ENCODE results near the gene LRCOL1. TPM values are rescaled to one million over a fixed set of nuclear protein-coding genes. Genes with fewer than 3 reads are reported as not detected.
"Not testable (repeated sequence)": the region's sequence is repeated elsewhere in the genome, so short reads cannot be mapped to it uniquely, and the experiment has no call there.

Gene LRCOL1
- total RNA-seq, 2 experiments from 2014 or later, result not detected

DNA sequence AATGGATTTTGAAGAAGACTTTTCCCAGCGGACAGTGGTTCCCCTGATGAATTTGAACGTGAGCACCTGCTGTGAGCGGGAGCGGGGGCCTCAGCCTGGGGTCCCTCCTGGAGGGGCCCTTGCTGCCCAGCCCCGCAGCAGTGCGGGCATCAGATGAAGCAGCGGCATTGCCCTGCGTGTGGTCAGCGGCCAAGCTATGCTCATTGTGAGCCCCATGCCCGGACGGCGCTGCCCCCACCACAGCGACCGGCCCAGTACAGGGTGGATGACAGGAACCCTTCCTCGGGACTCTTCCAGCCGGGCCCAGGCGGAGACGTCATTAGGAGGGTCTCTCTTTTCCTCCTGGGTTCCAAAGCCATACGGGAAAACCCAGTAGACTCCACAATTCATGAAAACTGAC is 3.5 kb downstream of the LRCOL1 start:
- no peaks in the 10 kb centered on the region for H3K36me3 Mint-ChIP-seq
- no peak overlapping the region for H3K4me3 Mint-ChIP-seq
- no peaks in the 10 kb centered on the region for H3K9me3 Mint-ChIP-seq
- ATAC-seq (ENCODE audit: low read depth) (no peak), DNase-seq (no peak)
- H3K27ac Mint-ChIP-seq, result no peak overlapping the region
- H3K4me1 Mint-ChIP-seq, result peaks cover 9% of the 10 kb centered on the region
- POLR2A ChIA-PET, result no interaction called here
- H3K27me3 Mint-ChIP-seq, result peaks cover 61% of the 10 kb centered on the region

DNA sequence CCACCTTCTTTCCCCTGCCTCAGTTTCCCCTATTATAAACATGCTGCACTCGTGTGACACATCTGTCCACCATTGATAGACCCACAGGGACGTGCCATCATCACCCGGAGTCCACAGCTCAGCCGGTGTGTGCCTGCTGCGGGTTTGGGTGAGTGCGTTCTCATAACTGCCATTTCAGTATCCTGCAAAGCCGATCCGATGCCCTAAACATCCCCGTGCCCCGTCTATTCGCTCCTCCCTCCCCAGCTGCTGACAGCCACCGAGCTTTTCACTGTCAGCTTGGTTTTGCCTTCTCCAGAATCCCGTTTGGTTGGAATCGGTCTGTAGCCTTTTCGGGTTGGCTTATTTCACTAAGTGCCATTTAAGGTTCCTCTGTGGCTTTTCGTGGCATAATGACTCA is 3.9 kb downstream of the LRCOL1 start:
- Mint-ChIP-seq H3K27ac (no peak overlapping the region), H3K27me3 (peaks cover 63% of the 10 kb centered on the region), H3K4me3 (no peak overlapping the region), H3K36me3 (no peaks in the 10 kb centered on the region), H3K4me1 (peaks cover 9% of the 10 kb centered on the region), H3K9me3 (no peaks in the 10 kb centered on the region)
- ATAC-seq (ENCODE audit: low read depth), result no peak
- POLR2A ChIA-PET, result no interaction called here
- DNase-seq, result no peak

DNA sequence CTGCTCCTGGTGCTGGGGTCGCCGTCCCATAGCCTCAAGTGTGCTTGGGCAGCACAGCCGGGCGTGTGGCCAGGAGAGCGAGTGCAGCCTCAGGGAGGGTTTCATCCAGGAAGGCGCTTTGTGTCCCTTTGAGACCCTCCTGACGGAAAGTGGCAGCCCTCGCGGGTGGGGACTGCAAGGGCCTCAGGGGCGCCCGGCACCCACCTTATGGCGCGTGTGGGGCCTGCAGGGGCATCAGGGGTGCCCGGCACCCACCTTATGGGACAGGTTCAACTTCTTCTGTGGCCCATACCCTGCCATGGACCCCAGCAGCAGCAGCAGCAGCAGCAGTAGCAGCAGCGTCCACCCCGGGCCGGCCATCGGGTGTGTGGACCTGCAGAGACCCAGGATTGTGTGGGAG is 4.5 kb downstream of the LRCOL1 start:
- Mint-ChIP-seq H3K4me3 (no peak overlapping the region), H3K27me3 (peaks cover 67% of the 10 kb centered on the region), H3K4me1 (peaks cover 11% of the 10 kb centered on the region), H3K9me3 (no peaks in the 10 kb centered on the region), H3K36me3 (no peaks in the 10 kb centered on the region), H3K27ac (no peak overlapping the region)
- DNase-seq, result no peak
- POLR2A ChIA-PET, result no interaction called here
- no peak for ATAC-seq (ENCODE audit: low read depth)

DNA sequence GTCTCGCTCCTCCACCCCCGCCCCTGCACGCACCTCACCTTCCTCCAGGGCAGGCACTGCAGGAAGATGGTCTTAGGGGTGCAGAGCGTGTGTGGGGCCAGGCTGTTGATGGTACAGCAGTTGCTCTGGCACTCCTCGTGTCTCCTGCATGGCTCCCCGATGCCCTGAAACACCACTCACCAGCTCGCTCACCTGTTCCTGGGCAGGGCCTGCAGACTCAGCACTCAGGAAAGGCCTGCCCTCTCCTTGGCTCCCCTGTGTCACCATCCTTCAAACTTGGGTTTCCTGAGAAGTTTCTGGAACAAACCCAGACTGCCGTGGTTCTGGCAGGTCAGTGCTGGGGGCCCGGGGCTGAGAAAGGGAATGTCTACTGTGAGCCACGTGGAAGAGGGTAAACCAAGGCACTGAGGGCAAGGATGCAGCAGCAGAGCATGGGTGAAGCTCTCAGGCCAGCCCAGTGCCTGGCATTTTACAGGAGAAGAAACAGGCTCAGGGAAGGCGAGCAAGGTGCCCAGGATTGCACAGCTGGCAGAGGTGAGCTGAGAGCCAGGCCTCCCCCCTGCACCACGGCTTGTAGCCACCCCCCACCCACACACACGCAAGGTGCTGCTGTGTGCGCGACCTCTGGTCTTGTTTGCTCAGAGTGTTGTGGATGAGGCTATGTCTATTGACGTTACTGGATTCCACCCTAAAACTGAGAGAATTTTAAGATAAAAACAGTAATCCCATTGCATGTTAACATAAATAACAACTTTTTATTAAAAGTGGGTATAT is 5.5 kb downstream of the LRCOL1 start:
- Mint-ChIP-seq H3K4me1 (peaks cover 16% of the 10 kb centered on the region), H3K36me3 (no peaks in the 10 kb centered on the region), H3K27me3 (peaks cover 68% of the 10 kb centered on the region), H3K27ac (no peak overlapping the region), H3K4me3 (no peak overlapping the region), H3K9me3 (no peaks in the 10 kb centered on the region)
- POLR2A ChIA-PET, result no interaction called here
- DNase-seq (no peak), ATAC-seq (ENCODE audit: low read depth) (no peak)

DNA sequence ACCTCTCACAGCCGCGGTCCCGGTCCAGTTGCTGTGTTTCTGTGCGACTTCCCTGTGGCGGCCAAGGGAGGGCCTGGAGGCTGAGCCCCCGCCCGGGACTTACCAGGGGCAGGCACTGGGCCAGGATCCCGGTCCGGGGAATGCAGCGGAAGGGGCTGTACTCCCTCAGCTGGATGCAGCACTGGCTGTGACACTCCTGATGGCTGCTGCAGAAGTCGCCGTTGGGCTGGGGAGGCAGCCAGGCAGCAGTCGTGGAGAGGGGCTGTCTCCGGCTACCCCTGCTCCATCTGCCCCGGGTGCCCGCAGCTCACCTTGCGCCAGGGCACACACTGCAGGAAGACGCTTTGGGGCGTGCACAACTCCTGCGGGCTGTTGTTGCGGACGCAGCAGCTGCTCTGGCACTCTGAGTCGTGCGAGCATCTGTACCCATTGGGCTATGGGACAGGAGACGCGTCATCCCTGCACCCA is 6.2 kb downstream of the LRCOL1 start:
- no peak for DNase-seq
- Mint-ChIP-seq H3K36me3 (no peaks in the 10 kb centered on the region), H3K4me3 (no peak overlapping the region), H3K27ac (no peak overlapping the region), H3K9me3 (no peaks in the 10 kb centered on the region), H3K27me3 (peaks cover 67% of the 10 kb centered on the region), H3K4me1 (peaks cover 16% of the 10 kb centered on the region)
- POLR2A ChIA-PET, result no interaction called here
- ATAC-seq (ENCODE audit: low read depth), result peak; percentile 12

DNA sequence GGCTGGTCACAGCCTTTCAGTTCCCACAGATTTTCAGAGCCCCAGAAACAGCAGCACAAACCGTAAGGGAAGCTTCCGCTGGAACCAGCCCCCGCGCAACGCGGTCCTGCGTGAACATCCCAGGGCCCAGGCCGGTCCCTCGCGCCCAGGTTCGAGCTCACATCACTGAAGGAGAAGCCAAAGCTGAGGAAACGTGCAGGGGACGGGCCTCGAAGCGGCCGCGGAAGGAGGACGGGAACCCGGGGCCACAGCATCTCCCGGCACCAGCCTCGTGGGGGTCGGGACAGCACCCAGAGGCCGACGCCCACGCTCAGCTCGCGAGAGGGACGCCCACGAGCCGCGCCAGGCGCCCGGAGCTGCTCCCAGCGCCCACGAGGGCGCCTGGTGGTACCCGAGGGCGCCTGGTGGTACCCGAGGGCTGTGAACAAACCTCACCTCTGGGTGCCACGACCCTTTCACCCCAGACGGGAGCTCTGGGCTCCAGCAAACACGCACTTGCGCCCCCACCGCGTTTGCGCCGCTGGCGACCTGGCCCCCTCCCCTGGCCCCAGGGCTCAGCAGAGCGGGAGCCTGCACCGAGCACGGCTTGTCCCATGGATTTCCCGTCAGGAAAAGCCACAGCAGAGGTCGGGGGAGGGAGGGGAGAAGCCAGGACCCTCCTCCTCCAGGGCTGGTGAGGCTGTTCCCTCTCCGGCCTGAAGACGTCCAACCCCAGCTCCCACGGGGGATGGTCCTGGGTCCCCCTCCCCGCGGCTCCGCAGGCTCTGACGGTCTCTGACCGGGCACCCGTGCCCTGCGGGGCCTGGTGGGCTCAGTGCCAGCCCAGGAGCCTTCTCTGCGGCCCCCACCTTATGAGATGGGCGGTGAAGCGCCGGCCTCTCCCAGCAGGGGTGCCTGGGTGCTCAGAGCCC is 6.9 kb downstream of the LRCOL1 start:
- POLR2A ChIA-PET, result no interaction called here
- no peak overlapping the region for H3K27ac Mint-ChIP-seq

DNA sequence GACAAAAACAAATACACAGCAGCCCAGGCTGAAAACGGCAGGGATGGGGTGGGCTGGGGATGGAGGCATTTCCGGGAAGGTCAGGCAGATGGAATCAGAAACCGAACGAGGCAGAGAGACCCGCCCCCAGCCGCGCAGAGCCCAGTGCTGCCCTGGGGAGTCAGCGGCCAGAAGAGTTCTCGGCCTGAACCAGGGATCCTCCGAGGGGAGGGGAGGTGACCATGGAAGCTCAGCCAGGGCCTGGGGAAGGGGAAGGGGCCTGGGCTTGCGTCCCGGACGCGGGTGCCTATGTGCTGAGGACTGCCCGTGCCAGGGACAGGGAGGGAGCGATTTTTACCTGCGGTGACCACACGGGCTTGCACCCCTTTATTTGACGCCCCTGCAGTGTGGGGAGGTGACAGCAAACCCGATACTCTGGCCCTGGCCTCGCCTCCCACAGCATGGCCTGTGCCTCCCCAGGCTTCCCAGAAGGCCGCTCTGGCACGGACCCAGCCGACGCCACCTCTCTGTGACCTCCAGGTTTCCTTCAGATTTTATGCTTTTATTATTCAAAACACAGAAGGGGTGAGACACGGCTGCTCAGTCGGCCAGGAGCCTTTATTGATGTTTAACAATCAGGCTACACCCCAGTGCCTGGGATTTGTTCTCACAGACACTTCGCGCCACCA is 7.7 kb downstream of the LRCOL1 start:
- POLR2A ChIA-PET, result no interaction called here
- no peak overlapping the region for H3K4me3 Mint-ChIP-seq

More for the DNA sequence above, 6.9 kb downstream of the LRCOL1 start:
- H3K4me3 Mint-ChIP-seq, result no peak overlapping the region
- peaks cover 20% of the 10 kb centered on the region for H3K4me1 Mint-ChIP-seq
- ATAC-seq (ENCODE audit: low read depth), result no peak
- H3K36me3 Mint-ChIP-seq, result no peaks in the 10 kb centered on the region
- no peaks in the 10 kb centered on the region for H3K9me3 Mint-ChIP-seq
- DNase-seq, result no peak
- H3K27me3 Mint-ChIP-seq, result peaks cover 68% of the 10 kb centered on the region

DNA sequence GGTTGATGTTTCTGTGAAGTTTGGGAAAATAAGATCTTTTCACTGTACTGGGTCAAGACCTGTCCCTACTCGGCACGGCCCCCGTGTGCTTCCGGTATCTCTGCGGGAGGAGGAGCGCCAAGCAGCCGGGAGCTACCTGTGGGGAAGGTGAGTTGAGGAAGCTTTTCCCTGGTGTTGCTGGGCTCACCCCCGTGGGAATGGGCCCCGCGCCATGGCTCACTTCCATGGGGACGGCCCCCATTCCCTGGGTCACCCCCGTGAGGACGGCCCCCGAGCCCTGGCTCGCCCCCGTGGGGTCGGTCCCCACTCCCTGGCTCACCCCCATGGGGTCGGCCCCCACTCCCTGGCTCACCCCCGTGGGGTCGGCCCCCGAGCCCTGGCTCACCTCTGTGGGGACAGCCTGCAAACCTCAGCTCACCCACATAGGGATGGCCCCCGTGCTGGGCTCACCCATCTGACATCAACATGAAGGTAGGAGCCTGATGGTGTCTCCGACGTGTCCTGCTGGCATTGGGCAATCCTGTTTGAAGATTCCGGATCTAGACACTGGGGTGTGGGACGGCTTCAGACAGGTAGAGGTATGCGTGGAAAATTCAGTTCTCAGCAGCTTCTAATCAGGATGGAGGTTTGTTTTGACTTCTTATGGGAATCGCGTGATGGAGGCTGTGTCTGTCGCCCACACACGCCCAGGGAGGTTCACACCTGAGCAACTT is 9.1 kb downstream of the LRCOL1 start:
- no peak for DNase-seq
- no peak overlapping the region for H3K27ac Mint-ChIP-seq
- H3K4me3 Mint-ChIP-seq, result peak overlapping the region; percentile 78
- POLR2A ChIA-PET, result interaction anchor here (1.1 to 1.2 kb wide), 2 partner anchors 10 to 13 kb away, joined by 3 read pairs; no protein-coding TSS in a partner anchor
- no peak for ATAC-seq (ENCODE audit: low read depth)
- no peaks in the 10 kb centered on the region for H3K9me3 Mint-ChIP-seq
- no peaks in the 10 kb centered on the region for H3K36me3 Mint-ChIP-seq
- H3K4me1 Mint-ChIP-seq, result peaks cover 20% of the 10 kb centered on the region
- peaks cover 66% of the 10 kb centered on the region for H3K27me3 Mint-ChIP-seq

More for the DNA sequence above, 7.7 kb downstream of the LRCOL1 start:
- Mint-ChIP-seq H3K27me3 (peaks cover 65% of the 10 kb centered on the region), H3K36me3 (no peaks in the 10 kb centered on the region), H3K4me1 (peaks cover 17% of the 10 kb centered on the region), H3K27ac (no peak overlapping the region), H3K9me3 (no peaks in the 10 kb centered on the region)
- DNase-seq (no peak), ATAC-seq (ENCODE audit: low read depth) (no peak)

DNA sequence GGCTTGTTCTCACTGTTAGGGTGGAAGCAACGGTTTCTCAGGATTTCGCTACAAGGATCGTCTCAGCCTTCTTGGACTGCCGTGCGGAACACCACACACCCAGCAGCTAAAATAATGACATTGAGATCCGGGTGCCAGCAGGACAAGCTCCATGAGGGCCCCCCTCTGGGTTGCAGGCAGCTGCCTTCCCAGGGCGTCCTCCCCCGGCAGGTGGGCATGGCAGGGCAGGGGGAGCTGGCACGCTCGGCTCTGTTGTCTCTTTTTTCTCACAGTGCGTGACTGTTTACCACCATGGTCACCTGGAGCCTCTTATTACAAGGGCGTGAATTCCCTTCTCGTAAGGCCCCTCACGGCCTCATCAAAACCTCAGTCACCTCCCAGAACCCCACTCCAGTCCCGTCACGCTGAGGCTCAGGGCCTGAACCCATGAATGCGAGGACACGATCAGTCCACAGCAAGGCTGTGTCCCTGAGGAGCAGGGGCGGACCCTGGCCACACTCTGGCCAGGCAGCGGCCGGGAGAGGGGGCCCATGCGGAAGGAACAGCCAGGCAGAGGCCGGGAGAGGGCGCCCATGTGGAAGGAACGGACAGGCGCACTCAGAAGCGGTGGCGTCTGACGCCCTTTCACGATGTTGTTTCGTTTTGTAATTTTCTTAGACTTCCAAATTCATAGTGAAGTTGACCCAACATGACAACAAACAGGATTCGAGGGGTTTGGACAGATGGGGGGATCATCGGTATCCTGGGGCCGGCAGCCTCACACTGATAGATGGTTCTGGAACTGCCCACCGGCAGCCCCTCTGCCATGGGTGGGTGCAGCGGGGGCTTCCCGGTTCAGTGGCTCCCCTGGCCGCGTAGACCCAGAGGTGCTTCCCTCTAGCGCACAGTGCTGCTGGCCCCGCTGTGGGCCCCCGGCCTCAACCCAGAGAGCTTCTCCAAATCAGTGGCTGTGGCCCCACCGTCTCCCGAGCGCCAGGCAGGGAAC is 10.0 kb downstream of the LRCOL1 start:
- Mint-ChIP-seq H3K4me3 (peak overlapping the region; percentile 78), H3K27ac (peak overlapping the region; percentile 54), H3K36me3 (no peaks in the 10 kb centered on the region), H3K27me3 (peaks cover 64% of the 10 kb centered on the region), H3K9me3 (no peaks in the 10 kb centered on the region), H3K4me1 (peaks cover 22% of the 10 kb centered on the region)
- DNase-seq (peak; percentile 64), ATAC-seq (ENCODE audit: low read depth) (peak; percentile 70)
- POLR2A ChIA-PET, result interaction anchor here (1.1 to 1.2 kb wide), 2 partner anchors 11 to 14 kb away, joined by 3 read pairs; no protein-coding TSS in a partner anchor

DNA sequence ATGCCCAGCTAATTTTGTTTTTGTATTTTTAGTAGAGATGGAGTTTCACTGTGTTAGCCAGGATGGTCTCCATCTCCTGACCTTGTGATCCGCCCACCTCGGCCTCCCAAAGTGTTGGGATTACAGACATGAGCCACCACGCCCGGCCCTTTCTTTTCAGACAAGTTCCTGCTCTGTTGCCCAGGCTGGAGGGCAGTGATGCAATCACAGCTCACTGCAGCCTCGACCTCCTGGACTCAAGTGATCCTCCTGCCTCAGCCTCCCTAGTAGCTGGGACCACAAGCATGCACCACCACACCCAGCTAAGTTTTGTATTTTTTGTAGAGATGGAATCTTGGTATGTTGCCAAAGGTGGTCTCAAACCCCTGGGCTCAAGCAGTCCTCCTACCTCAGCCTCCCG is 10.9 kb downstream of the LRCOL1 start:
- H3K36me3 Mint-ChIP-seq; DNase-seq; POLR2A ChIA-PET; ATAC-seq (ENCODE audit: low read depth); H3K9me3 Mint-ChIP-seq: not testable (repeated sequence)
- H3K27ac Mint-ChIP-seq, result peak overlapping the region; percentile 38
- peaks cover 22% of the 10 kb centered on the region for H3K4me1 Mint-ChIP-seq
- H3K27me3 Mint-ChIP-seq, result peaks cover 57% of the 10 kb centered on the region
- H3K4me3 Mint-ChIP-seq, result peak overlapping the region; percentile 16

DNA sequence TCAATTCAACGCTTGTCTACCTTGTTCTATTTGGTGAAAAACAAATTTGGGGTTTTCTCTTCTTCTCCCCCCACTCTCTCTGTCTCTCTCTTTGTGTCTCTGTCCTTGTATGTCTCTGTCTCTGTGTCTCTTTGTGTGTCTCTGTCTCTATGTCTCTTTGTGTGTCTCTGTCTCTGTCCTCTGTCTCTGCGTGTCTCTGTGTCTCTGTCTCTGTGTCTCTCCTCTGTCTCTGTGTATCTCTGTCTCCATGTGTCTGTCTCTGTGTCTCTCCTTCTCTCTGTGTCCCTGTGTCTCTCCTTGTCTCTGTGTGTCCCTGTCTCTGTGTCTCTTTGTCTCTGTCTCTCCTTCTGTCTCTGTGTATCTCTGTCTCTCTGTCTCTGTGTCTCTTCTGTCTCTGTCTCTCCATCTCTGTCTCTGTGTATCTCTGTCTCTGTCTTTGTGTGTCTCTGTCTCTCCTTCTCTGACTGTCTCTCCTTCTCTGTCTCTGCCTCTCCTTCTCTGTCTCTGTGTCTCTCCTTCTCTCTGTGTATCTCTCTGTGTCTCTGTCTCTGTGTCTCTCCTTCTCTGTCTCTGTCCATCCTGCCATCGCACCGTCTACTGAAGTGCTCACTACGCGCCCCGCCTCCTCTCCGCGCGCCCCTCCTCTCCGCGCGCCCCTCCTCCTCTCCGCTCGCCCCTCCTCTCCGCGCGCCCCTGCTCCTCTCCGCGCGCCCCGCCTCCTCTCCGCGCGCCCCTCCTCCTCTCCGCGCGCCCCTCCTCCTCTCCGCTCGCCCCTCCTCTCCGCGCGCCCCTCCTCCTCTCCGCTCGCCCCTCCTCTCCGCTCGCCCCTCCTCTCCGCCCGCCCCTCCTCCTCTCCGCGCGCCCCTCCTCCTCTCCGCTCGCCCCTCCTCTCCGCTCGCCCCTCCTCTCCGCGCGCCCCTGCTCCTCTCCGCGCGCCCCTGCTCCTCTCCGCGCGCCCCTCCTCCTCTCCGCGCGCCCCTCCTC is 12.8 kb downstream of the LRCOL1 start:
- Mint-ChIP-seq H3K4me3 (peak overlapping the region; percentile 79), H3K9me3 (no peaks in the 10 kb centered on the region), H3K27ac (no peak overlapping the region), H3K36me3 (no peaks in the 10 kb centered on the region), H3K4me1 (peaks cover 22% of the 10 kb centered on the region), H3K27me3 (peaks cover 49% of the 10 kb centered on the region)
- POLR2A ChIA-PET, result no interaction called here
- DNase-seq, result no peak
- no peak for ATAC-seq (ENCODE audit: low read depth)
